Measurements from ENCODE around the gene STAU1. TPM values are rescaled to one million over a fixed set of nuclear protein-coding genes. Genes with fewer than 3 reads are reported as not detected.
"Not testable (repeated sequence)": the region's sequence is repeated elsewhere in the genome, so short reads cannot be mapped to it uniquely, and the experiment has no call there.

STAU1 gene
- total and polyA plus RNA-seq, 4 donors, result 54.2 to 113 (median 74.0) TPM

- Histone ChIP-seq H3K27me3 (ENCODE audit: control insufficient read depth, insufficient read depth, low read length) (no peaks in the 10 kb centered on the region), H3K27ac (ENCODE audit: low read depth, low read length) (no peak overlapping the region), H3K9me3 (ENCODE audit: control insufficient read depth, insufficient read depth, low read length) (no peaks in the 10 kb centered on the region), H3K4me3 (ENCODE audit: low read depth, low read length) (no peak overlapping the region), H3K4me1 (ENCODE audit: control insufficient read depth, insufficient read depth, low read length) (no peaks in the 10 kb centered on the region), H3K36me3 (ENCODE audit: control insufficient read depth, insufficient read depth, low read length) (peaks cover 31% of the 10 kb centered on the region)
- no peak for DNase-seq (ENCODE audit: low read depth in 4 of 6, low spot score in 6 of 6)
- 100% methylated on average over 2 of the region's 4 CpGs for WGBS (ENCODE audit: insufficient coverage)
Observed at GRCh38 chr20:49098136-49098535, 90.0 kb downstream of the STAU1 start.

GRCh38 chr20:49097159-49097558 lies 91.0 kb downstream of the STAU1 start:
- H3K36me3 ChIP-seq (ENCODE audit: control insufficient read depth, insufficient read depth, low read length), result peaks cover 29% of the 10 kb centered on the region
- no peak for DNase-seq (ENCODE audit: low read depth in 4 of 6, low spot score in 6 of 6)
- no peaks in the 10 kb centered on the region for H3K27me3 ChIP-seq (ENCODE audit: control insufficient read depth, insufficient read depth, low read length)
- no peak overlapping the region for H3K27ac ChIP-seq (ENCODE audit: low read depth, low read length)
- H3K9me3 ChIP-seq (ENCODE audit: control insufficient read depth, insufficient read depth, low read length), result no peaks in the 10 kb centered on the region
- 93% methylated on average over 6 of the region's 7 CpGs for WGBS (ENCODE audit: insufficient coverage)
- no peak overlapping the region for H3K4me3 ChIP-seq (ENCODE audit: low read depth, low read length)
- H3K4me1 ChIP-seq (ENCODE audit: control insufficient read depth, insufficient read depth, low read length), result no peaks in the 10 kb centered on the region

- no peaks in the 10 kb centered on the region for H3K27me3 ChIP-seq (ENCODE audit: control insufficient read depth, insufficient read depth, low read length)
- H3K4me3 ChIP-seq (ENCODE audit: low read depth, low read length), result no peak overlapping the region
- no peak for DNase-seq (ENCODE audit: low read depth in 4 of 6, low spot score in 6 of 6)
- no peak overlapping the region for H3K27ac ChIP-seq (ENCODE audit: low read depth, low read length)
- WGBS (ENCODE audit: insufficient coverage), result 89% methylated on average over 7 of the region's 7 CpGs
- peaks cover 29% of the 10 kb centered on the region for H3K36me3 ChIP-seq (ENCODE audit: control insufficient read depth, insufficient read depth, low read length)
- H3K9me3 ChIP-seq (ENCODE audit: control insufficient read depth, insufficient read depth, low read length), result no peaks in the 10 kb centered on the region
- no peaks in the 10 kb centered on the region for H3K4me1 ChIP-seq (ENCODE audit: control insufficient read depth, insufficient read depth, low read length)
Observed at GRCh38 chr20:49096203-49096730, 91.9 kb downstream of the STAU1 start.

DNA sequence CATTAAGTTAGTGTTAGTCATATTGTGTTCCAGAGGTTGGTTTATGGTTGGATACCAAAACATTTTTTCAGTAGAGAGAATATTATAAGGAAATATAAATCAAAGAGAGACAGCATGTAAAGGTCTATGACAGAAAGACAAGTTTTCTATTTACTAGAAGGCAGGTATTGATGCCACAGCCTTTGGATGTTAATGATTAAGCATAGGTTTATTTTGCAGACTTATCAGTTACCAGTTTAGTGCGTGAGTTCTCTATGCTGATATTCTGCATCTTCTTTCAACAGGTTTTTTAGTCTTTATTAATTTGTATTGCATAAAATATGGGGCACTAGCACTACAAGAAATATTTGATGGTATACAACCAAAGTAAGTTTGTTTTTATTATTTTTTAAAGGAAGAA lies 96.4 kb downstream of the STAU1 start:
- no CpG with 5 or more reads among the region's 1 CpG for WGBS (ENCODE audit: insufficient coverage)
- Histone ChIP-seq H3K4me3 (ENCODE audit: low read depth, low read length) (no peak overlapping the region), H3K36me3 (ENCODE audit: control insufficient read depth, insufficient read depth, low read length) (peaks cover 33% of the 10 kb centered on the region), H3K27ac (ENCODE audit: low read depth, low read length) (no peak overlapping the region), H3K27me3 (ENCODE audit: control insufficient read depth, insufficient read depth, low read length) (no peaks in the 10 kb centered on the region), H3K4me1 (ENCODE audit: control insufficient read depth, insufficient read depth, low read length) (no peaks in the 10 kb centered on the region), H3K9me3 (ENCODE audit: control insufficient read depth, insufficient read depth, low read length) (no peaks in the 10 kb centered on the region)
- DNase-seq (ENCODE audit: low read depth in 4 of 6, low spot score in 6 of 6), result no peak

DNA sequence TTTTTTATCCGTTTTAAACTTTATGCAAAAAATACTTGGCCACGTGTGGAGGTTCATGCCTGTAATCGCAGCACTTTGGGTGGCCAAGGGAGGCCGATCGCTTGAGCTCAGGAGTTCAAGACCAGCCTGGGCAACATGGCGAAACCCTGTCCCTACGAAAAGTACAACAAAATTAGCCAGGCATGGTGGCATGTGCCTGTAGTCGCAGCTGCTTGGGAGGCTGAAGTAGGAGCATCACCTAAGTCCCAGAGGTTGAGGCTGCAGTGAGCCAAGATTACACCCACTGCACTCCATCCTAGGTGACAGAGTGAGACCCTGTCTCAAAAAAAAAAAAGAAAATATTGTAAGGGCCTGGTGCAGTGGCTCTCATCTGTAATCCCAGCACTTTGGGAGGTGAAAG lies 97.0 kb downstream of the STAU1 start:
- no peaks in the 10 kb centered on the region for H3K27me3 ChIP-seq (ENCODE audit: control insufficient read depth, insufficient read depth, low read length)
- no peak overlapping the region for H3K4me3 ChIP-seq (ENCODE audit: low read depth, low read length)
- H3K27ac ChIP-seq (ENCODE audit: low read depth, low read length), result no peak overlapping the region
- no peaks in the 10 kb centered on the region for H3K4me1 ChIP-seq (ENCODE audit: control insufficient read depth, insufficient read depth, low read length)
- no peak for DNase-seq (ENCODE audit: low read depth in 4 of 6, low spot score in 6 of 6)
- WGBS (ENCODE audit: insufficient coverage), result 95% methylated on average over 7 of the region's 8 CpGs
- H3K9me3 ChIP-seq (ENCODE audit: control insufficient read depth, insufficient read depth, low read length), result no peaks in the 10 kb centered on the region
- peaks cover 39% of the 10 kb centered on the region for H3K36me3 ChIP-seq (ENCODE audit: control insufficient read depth, insufficient read depth, low read length)

DNA sequence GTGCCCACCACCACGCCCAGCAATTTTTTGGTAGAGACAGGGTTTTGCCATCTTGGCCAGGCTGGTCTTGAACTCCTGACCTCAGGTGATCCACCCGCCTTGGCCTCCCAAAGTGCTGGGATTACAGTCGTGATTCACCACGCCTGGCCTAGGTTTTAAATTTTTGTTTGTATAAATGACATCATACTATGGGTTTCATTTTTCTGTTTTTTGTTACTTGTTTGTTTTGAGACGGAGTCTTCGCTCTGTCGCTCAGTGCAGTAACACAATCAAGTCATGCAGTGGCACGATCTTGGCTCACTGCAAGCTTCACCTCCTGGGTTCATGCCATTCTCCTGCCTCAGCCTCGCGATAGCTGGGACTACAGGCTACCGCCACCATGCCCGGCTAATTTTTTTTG lies 105.8 kb downstream of the STAU1 start:
- DNase-seq (ENCODE audit: low read depth in 4 of 6, low spot score in 6 of 6); H3K9me3 ChIP-seq (ENCODE audit: control insufficient read depth, insufficient read depth, low read length); H3K4me3 ChIP-seq (ENCODE audit: low read depth, low read length); H3K27ac ChIP-seq (ENCODE audit: low read depth, low read length); H3K27me3 ChIP-seq (ENCODE audit: control insufficient read depth, insufficient read depth, low read length); H3K4me1 ChIP-seq (ENCODE audit: control insufficient read depth, insufficient read depth, low read length): not testable (repeated sequence)
- WGBS (ENCODE audit: insufficient coverage), result 100% methylated on average over 7 of the region's 12 CpGs
- H3K36me3 ChIP-seq (ENCODE audit: control insufficient read depth, insufficient read depth, low read length), result peaks cover 65% of the 10 kb centered on the region

GRCh38 chr20:49078310-49078709 lies 109.8 kb downstream of the STAU1 start:
- Histone ChIP-seq H3K36me3 (ENCODE audit: control insufficient read depth, insufficient read depth, low read length) (peaks cover 73% of the 10 kb centered on the region), H3K27ac (ENCODE audit: low read depth, low read length) (no peak overlapping the region), H3K4me1 (ENCODE audit: control insufficient read depth, insufficient read depth, low read length) (no peaks in the 10 kb centered on the region), H3K9me3 (ENCODE audit: control insufficient read depth, insufficient read depth, low read length) (no peaks in the 10 kb centered on the region), H3K4me3 (ENCODE audit: low read depth, low read length) (no peak overlapping the region), H3K27me3 (ENCODE audit: control insufficient read depth, insufficient read depth, low read length) (no peaks in the 10 kb centered on the region)
- no CpG with 5 or more reads among the region's 3 CpGs for WGBS (ENCODE audit: insufficient coverage)
- DNase-seq (ENCODE audit: low read depth in 4 of 6, low spot score in 6 of 6), result no peak

DNA sequence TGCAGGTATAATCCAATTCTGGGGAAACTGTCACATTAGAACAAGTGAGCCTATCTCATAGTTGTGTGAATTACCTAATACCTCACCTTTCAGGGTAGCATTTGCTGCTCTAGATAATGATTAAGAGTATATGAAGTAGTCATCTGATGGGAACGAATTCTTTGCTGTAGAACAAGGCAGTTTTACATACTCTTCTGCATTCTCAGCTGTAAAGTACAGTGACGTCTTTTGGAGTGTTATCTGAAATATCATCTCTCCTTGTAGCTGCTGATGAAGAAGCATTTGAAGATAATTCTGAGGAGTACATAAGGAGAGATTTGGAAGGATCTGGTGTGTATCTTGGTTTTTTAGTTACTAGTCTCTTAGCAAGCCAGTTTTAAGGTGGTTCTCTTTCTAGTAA lies 113.6 kb downstream of the STAU1 start:
- Histone ChIP-seq H3K27me3 (ENCODE audit: control insufficient read depth, insufficient read depth, low read length) (no peaks in the 10 kb centered on the region), H3K36me3 (ENCODE audit: control insufficient read depth, insufficient read depth, low read length) (peaks cover 55% of the 10 kb centered on the region)
- WGBS (ENCODE audit: insufficient coverage), result no CpG with 5 or more reads among the region's 2 CpGs

More for the DNA sequence above, 113.6 kb downstream of the STAU1 start:
- Histone ChIP-seq H3K4me3 (ENCODE audit: low read depth, low read length) (no peak overlapping the region), H3K4me1 (ENCODE audit: control insufficient read depth, insufficient read depth, low read length) (no peaks in the 10 kb centered on the region), H3K27ac (ENCODE audit: low read depth, low read length) (no peak overlapping the region), H3K9me3 (ENCODE audit: control insufficient read depth, insufficient read depth, low read length) (no peaks in the 10 kb centered on the region)
- DNase-seq (ENCODE audit: low read depth in 4 of 6, low spot score in 6 of 6), result no peak

Other genes starting within 250 kb of the STAU1 start
- gene CSE1L, start 142.0 kb downstream of the STAU1 start, total RNA-seq, result 100 to 1,000 TPM in 1 of 2 donors, 10 to 100 TPM in 1; 74.5 to 131 TPM
- gene CSE1L, start 142.0 kb downstream of the STAU1 start, polyA plus RNA-seq (ENCODE audit: insufficient read length in 2 of 2), result 10 to 100 TPM; 84.2 to 92.5 TPM
- gene DDX27, start 31.1 kb upstream of the STAU1 start, total RNA-seq, result 10 to 100 TPM; 17.0 to 31.0 TPM
- 10 to 100 TPM; 28.2 to 32.9 TPM for gene DDX27, start 31.1 kb upstream of the STAU1 start, polyA plus RNA-seq (ENCODE audit: insufficient read length in 2 of 2)
- gene ZNFX1, start 89.7 kb upstream of the STAU1 start, total RNA-seq, result 10 to 100 TPM; 16.6 to 26.5 TPM
- gene ZNFX1, start 89.7 kb upstream of the STAU1 start, polyA plus RNA-seq (ENCODE audit: insufficient read length in 2 of 2), result 10 to 100 TPM; 14.2 to 15.3 TPM

Data from spinal cord (tissue), 10 donors.